Gastrocnemius medialis (tissue), 4 donors: ENCODE data around the gene THAP4. TPM values are rescaled to one million over a fixed set of nuclear protein-coding genes. Genes with fewer than 3 reads are reported as not detected.

ENCODE experiments used
- ATAC-seq, 2 donors: fragments of 150-250 bp; one replicate each; pipeline ENCODE4 v1.9.1; 2016
- DNase-seq, 2 donors: peaks; one replicate each; pipeline ENCODE4 v3.0.0-alpha.2; 2019
- H3K27ac ChIP-seq, 4 donors: fragments of 200-600 bp; sonication (generic); 1 replicate in 1 of 4; 2 replicates in 3 of 4; pipeline ENCODE4 v1.5.1; 2016 to 2018; ENCODE audit warnings: mild to moderate bottlenecking in 2 of 4, moderate library complexity in 1 of 4
- H3K27me3 ChIP-seq, 3 donors: fragments of 200-600 bp; sonication (generic) in 2 of 3; 1 replicate in 1 of 3; 2 replicates in 2 of 3; pipeline versions ENCODE4 v1.5.1 to v1.6.0; 2016 to 2019; ENCODE audit warnings: mild to moderate bottlenecking in 1 of 3, moderate library complexity in 1 of 3
- H3K36me3 ChIP-seq, 2 donors: fragments of 200-600 bp; sonication (generic) in 1 of 2; one replicate each; pipeline ENCODE4 v1.5.1; 2017 to 2018
- H3K4me1 ChIP-seq, 2 donors: fragments of 200-600 bp; sonication (generic) in 1 of 2; one replicate each; pipeline ENCODE4 v1.5.1; 2016 to 2017; ENCODE audit warnings: mild to moderate bottlenecking in 2 of 2
- H3K4me3 ChIP-seq, 4 donors: fragments of 200-600 bp; sonication (generic) in 3 of 4; 1 replicate in 1 of 4; 2 replicates in 3 of 4; pipeline ENCODE4 v1.5.1; 2016 to 2019; ENCODE audit warnings: mild to moderate bottlenecking in 2 of 4
- H3K9me3 ChIP-seq, 3 donors: fragments of 200-600 bp; sonication (generic) in 2 of 3; 1 replicate in 1 of 3; 2 replicates in 2 of 3; pipeline ENCODE4 v1.5.1; 2016 to 2019
- POLR2A ChIP-seq, 2 donors: fragments of 450-650 bp; IDR thresholded peaks; one replicate each; pipeline ENCODE4 v1.6.1; 2017; ENCODE audit warnings: antibody characterized with exemption in 2 of 2, mild to moderate bottlenecking in 2 of 2, moderate library complexity in 2 of 2
- in situ Hi-C, 4 donors: fragments of 200-750 bp; cut with MboI; loops; one replicate each; pipeline versions ENCODE4 v1.15.0 to v1.8.0; 2017; ENCODE audit warnings: low sequenced_read_pairs in 4 of 4
- intact Hi-C: fragments of 100-400 bp; cut with DNase I; formaldehyde crosslinking; loops from one replicate; pipeline ENCODE4 v1.15.1; 2023; ENCODE audit warnings: low total_unique reads
- total RNA-seq, 4 donors: library from RNA; depleted of rRNA; stranded (reverse); fragments of >200 nt; gene quantifications; one replicate each; pipeline versions ENCODE4 v1.1.0 to v1.2.3, GENCODE V29; 2016
- TF ChIP-seq, protein P1 (sequence below), 5 experiments: fragments of 450-650 bp in 3 of 5; fragments of 200-600 bp in 2 of 5; sonication (generic) in 2 of 5; IDR thresholded peaks in 4 of 5; conservative IDR thresholded peaks in 1 of 5; 1 replicate in 4 of 5; 2 replicates in 1 of 5; pipeline ENCODE4 v1.5.1; 2016 to 2019; ENCODE audit warnings: antibody characterized with exemption in 5 of 5, mild to moderate bottlenecking in 3 of 5, moderate library complexity in 3 of 5

THAP4 gene
- total RNA-seq, 4 donors from 2014 or later = 71.3 to 83.3 (median 79.9) TPM

DNA sequence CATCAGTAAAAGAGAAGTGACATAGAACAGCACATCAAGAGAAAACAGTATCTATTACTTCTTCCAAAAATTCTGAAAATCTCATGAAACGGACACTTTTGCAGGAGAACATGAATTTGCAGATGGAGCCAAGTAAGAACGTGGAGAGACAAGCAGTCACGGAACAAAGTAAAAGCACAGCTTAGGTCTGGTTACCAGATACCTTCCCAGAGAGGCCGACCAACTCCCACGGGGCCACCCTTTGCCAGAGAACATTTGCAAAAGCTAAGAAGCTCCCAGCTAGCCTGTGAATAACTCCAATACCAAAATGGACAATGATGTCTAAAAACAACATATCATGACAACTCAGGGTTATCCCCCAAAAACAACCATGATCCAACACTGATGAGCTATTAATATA lies 38.9 kb downstream of the THAP4 start:
- H3K4me3 ChIP-seq = no peak overlapping the region
- intact Hi-C loops (no loop called here), in situ Hi-C loops (no loop called here)
- H3K27ac ChIP-seq = no peak overlapping the region
- peaks cover 0 to 31% of the 10 kb centered on the region in 2 donors for H3K36me3 ChIP-seq
- DNase-seq = no peak
- TF ChIP-seq, protein P1, sequence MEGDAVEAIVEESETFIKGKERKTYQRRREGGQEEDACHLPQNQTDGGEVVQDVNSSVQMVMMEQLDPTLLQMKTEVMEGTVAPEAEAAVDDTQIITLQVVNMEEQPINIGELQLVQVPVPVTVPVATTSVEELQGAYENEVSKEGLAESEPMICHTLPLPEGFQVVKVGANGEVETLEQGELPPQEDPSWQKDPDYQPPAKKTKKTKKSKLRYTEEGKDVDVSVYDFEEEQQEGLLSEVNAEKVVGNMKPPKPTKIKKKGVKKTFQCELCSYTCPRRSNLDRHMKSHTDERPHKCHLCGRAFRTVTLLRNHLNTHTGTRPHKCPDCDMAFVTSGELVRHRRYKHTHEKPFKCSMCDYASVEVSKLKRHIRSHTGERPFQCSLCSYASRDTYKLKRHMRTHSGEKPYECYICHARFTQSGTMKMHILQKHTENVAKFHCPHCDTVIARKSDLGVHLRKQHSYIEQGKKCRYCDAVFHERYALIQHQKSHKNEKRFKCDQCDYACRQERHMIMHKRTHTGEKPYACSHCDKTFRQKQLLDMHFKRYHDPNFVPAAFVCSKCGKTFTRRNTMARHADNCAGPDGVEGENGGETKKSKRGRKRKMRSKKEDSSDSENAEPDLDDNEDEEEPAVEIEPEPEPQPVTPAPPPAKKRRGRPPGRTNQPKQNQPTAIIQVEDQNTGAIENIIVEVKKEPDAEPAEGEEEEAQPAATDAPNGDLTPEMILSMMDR (IDR thresholded peaks at IDR 0.05 in 4 of 5, conservative IDR thresholded peaks at IDR 0.05 in 1 of 5) = no peak
- TF ChIP-seq POLR2A (IDR thresholded peaks at IDR 0.05) = no peak
- H3K27me3 ChIP-seq = no peaks in the 10 kb centered on the region
- H3K4me1 ChIP-seq = peaks cover 0 to 2% of the 10 kb centered on the region in 2 donors
- no peak for ATAC-seq
- H3K9me3 ChIP-seq = no peaks in the 10 kb centered on the region

- peaks cover 0 to 31% of the 10 kb centered on the region in 2 donors for H3K36me3 ChIP-seq
- ATAC-seq (no peak), DNase-seq (no peak)
- no peaks in the 10 kb centered on the region for H3K9me3 ChIP-seq
- H3K4me1 ChIP-seq = peaks cover 0 to 2% of the 10 kb centered on the region in 2 donors
- TF ChIP-seq POLR2A (IDR thresholded peaks at IDR 0.05) = no peak
- TF ChIP-seq, protein P1 (IDR thresholded peaks at IDR 0.05 in 4 of 5, conservative IDR thresholded peaks at IDR 0.05 in 1 of 5) = no peak
- no peak overlapping the region for H3K4me3 ChIP-seq
- H3K27ac ChIP-seq = no peak overlapping the region
- no peaks in the 10 kb centered on the region for H3K27me3 ChIP-seq
- in situ Hi-C loops (no loop called here), intact Hi-C loops (no loop called here)
These were observed 39.4 kb downstream of the THAP4 start for GRCh38 chr2:241597561-241597960.

- DNase-seq (no peak), ATAC-seq (no peak)
- H3K4me3 ChIP-seq = no peak overlapping the region
- no peak overlapping the region for H3K27ac ChIP-seq
- TF ChIP-seq, protein P1 (IDR thresholded peaks at IDR 0.05 in 4 of 5, conservative IDR thresholded peaks at IDR 0.05 in 1 of 5) = no peak
- no peak for TF ChIP-seq POLR2A (IDR thresholded peaks at IDR 0.05)
- H3K4me1 ChIP-seq = peaks cover 0 to 2% of the 10 kb centered on the region in 2 donors
- peaks cover 0 to 16% of the 10 kb centered on the region in 2 donors for H3K36me3 ChIP-seq
- no peaks in the 10 kb centered on the region for H3K9me3 ChIP-seq
- in situ Hi-C loops = no loop called here
- intact Hi-C loops = no loop called here
- H3K27me3 ChIP-seq = no peaks in the 10 kb centered on the region
These were observed 41.3 kb downstream of the THAP4 start for GRCh38 chr2:241595600-241596140.

DNA sequence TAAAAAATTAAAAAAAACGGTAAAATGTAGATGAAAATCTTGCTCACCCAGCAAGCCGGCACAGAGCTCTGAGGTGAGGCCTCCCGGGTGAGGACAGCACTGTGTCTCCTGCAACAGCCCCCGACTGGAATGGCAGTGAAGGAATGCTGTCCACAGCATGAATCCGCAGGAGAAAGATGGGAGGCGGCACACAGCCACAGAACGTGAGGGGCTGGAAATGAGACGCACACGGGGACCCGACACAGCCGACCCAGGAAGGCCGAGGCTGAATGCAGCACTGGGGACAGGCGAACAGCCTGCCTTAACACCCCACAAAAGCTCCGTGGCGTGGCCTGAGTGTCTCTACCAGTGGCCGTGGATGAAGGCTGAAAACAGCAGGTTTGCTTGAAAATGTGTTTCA lies 43.7 kb downstream of the THAP4 start:
- Histone ChIP-seq H3K36me3 (peaks cover 0 to 6% of the 10 kb centered on the region in 2 donors), H3K4me3 (no peak overlapping the region), H3K4me1 (peaks cover 0 to 2% of the 10 kb centered on the region in 2 donors), H3K27me3 (no peaks in the 10 kb centered on the region), H3K9me3 (no peaks in the 10 kb centered on the region), H3K27ac (no peak overlapping the region)
- DNase-seq = no peak
- no peak for TF ChIP-seq POLR2A (IDR thresholded peaks at IDR 0.05)
- TF ChIP-seq, protein P1 (IDR thresholded peaks at IDR 0.05 in 4 of 5, conservative IDR thresholded peaks at IDR 0.05 in 1 of 5) = no peak
- intact Hi-C loops = no loop called here
- ATAC-seq = no peak
- in situ Hi-C loops = no loop called here
